Measurements from ENCODE around the gene HERC2.
"Not testable (repeated sequence)": the region's sequence is repeated elsewhere in the genome, so short reads cannot be mapped to it uniquely, and the experiment has no call there.

HERC2 gene

GRCh38 chr15:28216946-28217546 is 104.9 kb downstream of the HERC2 start:
- DNase-seq = not testable (repeated sequence)

DNA sequence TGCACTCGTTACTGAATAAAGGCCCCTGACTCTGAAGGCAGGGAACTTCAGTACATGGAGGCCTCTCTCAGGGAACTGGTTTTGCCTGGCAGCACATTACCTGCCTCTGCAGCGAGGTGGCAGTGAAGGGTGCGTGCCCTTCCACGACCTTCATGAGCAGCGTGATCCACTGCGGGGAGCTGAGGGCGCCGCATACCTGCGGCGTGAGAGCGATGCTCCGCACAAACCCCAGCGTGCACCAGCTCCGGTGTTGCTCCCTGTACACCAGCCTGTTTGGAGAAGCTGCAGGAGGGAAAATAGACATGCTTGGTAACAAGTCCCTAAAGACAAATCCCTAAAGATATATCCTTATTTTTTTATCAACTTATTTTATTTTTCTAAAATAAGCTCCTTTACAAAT is 106.5 kb downstream of the HERC2 start:
- not testable (repeated sequence) for DNase-seq

DNA sequence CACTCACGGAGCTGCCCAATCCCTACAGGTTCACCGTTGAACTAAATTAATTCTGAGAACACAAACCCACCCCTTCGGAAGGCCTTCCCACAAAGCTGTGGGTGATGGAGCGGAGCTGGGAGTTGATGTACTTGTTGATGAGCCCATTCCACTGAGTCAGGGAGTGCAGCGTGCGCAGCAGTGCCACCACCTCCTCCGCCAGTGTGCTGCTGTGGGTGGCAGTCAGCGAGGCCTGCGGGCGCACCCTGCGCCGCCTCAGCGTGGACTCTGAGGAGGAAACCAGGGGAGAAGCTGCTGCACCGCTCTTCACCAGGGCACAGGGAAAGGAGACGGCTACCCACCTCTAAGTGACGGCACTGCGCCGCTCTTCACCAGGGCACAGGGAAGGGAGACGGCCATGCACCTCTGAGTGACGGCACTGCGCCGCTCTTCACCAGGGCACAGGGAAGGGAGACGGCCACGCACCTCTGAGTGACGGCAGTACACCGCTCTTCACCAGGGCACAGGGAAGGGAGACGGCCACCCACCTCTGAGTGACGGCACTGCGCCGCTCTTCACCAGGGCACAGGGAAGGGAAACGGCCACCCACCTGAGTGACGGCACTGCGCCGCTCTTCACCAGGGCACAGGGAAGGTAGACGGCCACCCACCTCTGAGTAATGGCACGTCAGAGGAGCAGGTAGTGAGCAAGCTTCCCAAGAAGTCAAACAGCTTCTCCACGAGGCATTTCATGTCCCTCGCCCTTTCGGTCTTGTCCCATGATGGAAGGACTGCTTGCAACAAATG is 107.8 kb downstream of the HERC2 start:
- not testable (repeated sequence) for DNase-seq

DNA sequence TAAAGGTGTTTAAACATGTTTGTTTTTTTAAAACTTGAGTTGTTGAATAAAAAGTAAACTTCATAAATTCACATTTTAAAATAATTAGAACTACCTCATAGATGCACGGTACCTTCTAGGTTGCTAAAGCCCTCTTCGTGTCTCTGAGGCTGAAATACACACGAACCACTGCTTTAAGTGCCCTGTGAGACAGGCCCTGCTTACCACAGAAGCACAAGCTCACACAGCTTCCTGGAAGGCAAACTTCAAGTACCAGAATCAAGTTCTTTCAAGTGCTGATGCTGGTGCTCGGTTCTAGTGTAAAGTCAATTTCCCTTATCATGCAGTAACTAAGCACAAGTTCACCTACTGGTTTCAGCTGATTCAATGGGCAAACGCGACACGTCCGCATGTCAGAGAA is 108.6 kb downstream of the HERC2 start:
- DNase-seq = not testable (repeated sequence)

DNA sequence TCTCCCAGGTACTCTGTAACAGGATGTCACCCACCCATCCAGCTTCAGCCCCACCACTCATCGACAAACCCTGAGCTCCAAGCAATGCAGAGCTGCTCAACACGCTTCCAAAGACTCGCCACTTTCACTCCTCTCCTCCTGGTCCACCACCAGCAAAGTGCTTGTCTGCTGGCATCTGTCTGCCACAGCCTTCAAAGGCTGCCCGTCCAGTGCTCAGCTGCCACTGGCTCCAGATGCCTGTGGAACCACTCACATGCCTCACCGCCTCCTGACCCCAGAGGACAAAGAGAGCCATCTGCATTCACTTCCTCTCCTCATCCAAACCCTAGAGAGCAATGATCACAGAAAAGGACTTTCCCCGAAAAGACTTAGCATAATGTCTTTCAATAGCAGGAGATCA is 113.4 kb downstream of the HERC2 start:
- DNase-seq = no peak

DNA sequence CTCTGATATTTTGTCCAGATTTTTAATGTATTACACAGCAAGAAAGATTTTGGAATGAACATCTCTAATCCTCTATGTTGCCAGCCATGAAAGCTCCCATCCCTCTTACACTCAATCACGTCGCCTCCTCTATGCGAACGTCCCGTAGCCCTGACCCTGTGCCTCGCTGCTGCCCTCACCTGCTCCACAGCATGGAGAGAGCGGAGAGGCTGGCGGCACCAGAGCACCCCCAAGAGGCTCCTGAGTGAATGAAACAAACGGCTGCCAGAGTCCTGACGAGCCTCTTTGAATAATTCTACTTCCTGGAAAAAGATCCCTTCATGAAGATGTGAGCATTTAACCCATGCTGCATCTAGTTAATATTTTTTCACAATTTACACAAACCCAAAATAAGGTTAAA is 116.3 kb downstream of the HERC2 start:
- DNase-seq = not testable (repeated sequence)

DNA sequence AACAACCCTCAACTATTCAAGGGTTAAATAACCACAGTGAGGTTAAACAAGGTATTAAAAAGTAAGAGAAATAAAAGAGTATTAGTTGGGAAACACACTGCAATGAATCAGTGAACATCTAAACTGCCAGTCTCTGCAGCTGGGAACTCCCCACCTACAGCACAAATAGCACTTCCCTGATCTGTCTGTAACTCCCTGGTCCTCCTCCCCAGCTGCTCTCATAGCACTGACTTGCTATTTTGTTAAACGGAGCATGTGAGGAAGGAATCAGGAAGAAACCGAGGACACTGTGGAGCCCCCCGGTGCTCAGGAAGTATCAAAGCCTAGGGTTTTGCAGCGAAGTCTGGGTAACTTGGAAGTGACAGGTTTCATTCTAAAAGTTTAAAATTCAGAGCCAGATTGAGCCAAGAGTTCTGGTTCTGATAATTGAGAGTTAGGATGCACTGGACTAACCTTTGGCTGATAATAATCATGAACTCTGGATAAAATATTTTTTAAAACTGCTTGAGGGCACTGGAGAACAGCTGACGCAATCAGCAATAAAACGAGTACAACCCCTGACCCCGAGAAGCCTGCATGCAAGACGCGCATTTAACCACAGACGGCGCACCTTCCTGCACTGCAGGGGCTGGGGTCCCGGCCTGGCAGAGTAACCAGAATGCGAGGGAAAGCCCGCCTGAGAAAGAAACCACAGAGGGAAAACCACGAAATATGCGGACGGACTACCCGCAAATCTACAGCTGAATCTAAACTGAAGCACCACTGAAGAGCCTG is 118.7 kb downstream of the HERC2 start:
- not testable (repeated sequence) for DNase-seq

DNA sequence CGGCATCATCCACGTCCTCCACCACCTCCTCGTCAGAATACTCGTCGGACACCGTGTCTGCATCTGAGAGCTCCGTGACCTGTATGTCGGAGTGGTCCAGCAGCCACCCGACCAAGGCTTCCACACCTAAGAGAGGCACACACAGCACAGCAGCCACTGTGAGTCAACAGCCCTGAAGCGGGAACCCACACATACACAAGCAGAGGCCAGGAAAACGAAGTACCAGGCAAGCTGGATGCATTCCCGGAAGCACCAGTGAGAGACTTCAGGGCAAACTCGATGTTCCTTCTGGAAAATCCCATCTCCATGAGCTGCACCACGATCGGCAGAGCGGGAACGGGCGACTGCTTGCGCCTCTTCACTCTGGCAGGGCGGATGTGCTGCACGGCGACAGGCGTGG is 119.9 kb downstream of the HERC2 start:
- not testable (repeated sequence) for DNase-seq

GRCh38 chr15:28198215-28198614 is 123.8 kb downstream of the HERC2 start:
- not testable (repeated sequence) for DNase-seq

GRCh38 chr15:28197694-28198093 is 124.3 kb downstream of the HERC2 start:
- not testable (repeated sequence) for DNase-seq

- not testable (repeated sequence) for DNase-seq
These were observed 125.4 kb downstream of the HERC2 start for GRCh38 chr15:28196581-28196980.

DNA sequence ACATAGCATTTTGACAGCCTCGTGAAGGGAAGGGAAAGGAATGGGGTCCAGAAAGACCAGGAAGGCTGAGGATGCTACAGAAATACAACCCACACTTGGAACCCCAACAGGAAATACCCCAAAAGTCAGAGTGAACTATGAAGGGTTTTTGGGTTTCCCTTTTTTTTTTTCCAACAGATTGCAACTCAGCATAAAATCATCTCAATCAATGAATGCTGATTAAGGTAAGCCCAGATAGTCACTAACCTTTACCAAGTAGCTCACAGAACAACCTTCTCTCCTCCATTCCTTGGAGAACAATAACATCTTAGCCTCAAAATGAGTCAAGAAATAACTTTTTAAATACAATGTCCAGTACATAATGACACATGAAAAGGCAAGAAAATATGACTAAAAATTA is 129.2 kb downstream of the HERC2 start:
- DNase-seq = no peak

- no peak for DNase-seq
These were observed 130.1 kb downstream of the HERC2 start for GRCh38 chr15:28191832-28192231.

GRCh38 chr15:28190391-28191174 is 131.4 kb downstream of the HERC2 start:
- no peak for DNase-seq

DNA sequence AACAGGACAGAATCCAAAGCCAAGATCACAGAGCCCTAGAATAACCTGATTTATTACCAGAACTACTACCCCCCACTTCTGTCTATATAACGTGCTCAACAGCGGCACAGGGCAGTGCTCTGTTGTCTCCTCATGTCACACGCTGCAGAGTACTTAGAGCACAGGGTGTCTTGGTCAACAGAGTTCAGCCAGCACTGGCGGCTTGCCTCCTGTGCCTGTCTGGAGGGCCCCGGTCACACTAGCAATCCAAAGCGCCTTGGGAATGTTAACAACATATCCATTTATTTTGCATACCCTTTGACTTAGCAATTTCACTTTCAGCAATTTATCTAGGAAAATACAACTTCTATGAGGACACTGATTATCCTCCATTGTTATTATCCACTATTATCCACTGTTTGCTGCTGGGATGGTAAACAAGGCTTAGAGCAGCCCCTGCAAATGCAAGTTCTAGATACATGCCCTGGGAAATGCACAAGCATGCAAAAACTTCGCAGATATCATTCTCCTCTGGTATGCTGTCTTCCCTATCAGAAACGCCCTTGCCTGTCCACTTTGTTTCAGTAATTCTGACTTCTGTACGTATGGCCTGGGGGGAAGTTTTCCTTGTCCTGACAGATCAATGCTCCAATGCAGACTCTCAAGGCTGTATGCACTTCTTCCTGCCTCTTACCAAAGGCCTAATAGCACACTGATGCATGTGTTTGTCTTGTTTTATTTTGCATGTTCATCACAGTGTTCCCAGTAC is 136.7 kb downstream of the HERC2 start:
- DNase-seq = no peak

DNA sequence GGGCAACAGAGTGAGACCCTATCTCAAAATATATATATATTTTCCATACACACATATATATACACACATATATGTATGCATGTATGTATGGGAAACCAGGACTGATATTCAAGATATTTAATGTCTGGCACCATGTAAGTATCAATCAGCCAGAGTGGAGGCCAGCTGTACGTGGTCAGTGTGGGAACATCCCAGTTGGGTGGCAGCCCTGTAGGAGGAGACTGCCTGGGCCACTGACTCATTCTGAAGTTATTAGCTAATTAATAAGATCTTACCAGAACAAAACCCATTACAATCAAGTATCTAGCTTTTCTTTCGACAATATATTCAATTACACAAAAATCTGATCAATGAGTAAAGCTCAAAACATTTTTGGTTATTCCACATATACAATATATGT is 137.8 kb downstream of the HERC2 start:
- DNase-seq = no peak

DNA sequence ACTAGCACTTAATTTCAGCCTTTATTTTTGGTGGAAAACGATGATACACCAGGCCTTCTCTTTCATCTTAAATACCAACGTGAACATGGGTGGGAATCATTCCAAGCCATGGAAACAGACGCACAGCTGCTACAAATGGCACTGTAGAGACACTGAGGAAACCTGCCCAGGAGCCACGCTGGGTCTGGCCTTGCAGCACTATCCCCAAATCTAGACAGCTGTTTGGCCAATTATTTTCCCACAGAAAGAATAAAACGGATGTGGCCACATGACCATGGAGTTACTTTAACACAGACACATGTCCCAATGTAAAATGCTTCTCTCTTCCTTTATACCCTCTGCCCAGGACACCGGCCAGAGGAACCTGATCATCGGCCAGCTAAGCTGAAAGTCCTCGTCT is 139.2 kb downstream of the HERC2 start:
- DNase-seq = no peak

GRCh38 chr15:28182216-28182615 is 139.8 kb downstream of the HERC2 start:
- DNase-seq = no peak

- no peak for DNase-seq
These were observed 140.6 kb downstream of the HERC2 start for GRCh38 chr15:28181366-28181765.

DNA sequence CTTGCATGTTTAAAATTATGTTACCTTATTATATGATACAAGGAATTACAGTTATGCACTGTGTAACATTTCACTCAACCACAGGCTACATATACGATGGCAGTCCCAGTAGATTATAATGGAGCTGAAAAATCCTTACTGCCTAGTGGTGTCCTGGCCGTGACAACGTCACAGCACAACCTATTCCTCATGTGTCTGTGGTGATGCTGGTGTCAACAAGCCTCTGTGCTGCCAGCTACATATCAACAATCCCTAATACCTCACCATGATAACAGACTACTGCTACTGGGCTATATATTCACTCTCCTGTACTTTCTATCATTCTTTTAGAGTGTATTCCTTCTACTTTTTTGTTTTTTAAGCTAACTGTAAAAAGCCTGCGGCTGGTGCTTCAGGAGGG is 142.7 kb downstream of the HERC2 start:
- no peak for DNase-seq

- no peak for DNase-seq
These were observed 143.3 kb downstream of the HERC2 start for GRCh38 chr15:28178727-28179126.

GRCh38 chr15:28178290-28178689 is 143.7 kb downstream of the HERC2 start:
- DNase-seq = no peak
